K562 (cell line): ENCODE measurements around the gene EPB41L4A. TPM values are rescaled to one million over a fixed set of nuclear protein-coding genes. Genes with fewer than 3 reads are reported as not detected.

ENCODE experiments used
- DACH1 ChIP-seq: fragments of 450-650 bp; IDR thresholded peaks from 2 replicates; pipeline ENCODE4 v1.6.1; 2018; ENCODE audit not compliant: partially characterized antibody
- E4F1 ChIP-seq: fragments of 250-450 bp; sonication (Bioruptor Pico); IDR thresholded peaks from 2 replicates; pipeline ENCODE4 v1.5.0; 2021; ENCODE audit warnings: mild to moderate bottlenecking, borderline replicate concordance
- GTF2E2 ChIP-seq: fragments of 200-800 bp; sonication (Bioruptor generic); IDR thresholded peaks from 2 replicates; pipeline ENCODE4 v1.6.1; 2016; ENCODE audit warnings: missing genetic modification characterization, missing compliant biosample characterization
- HDAC2 ChIP-seq: fragments of 450-650 bp; IDR thresholded peaks from 2 replicates; pipeline ENCODE4 v1.6.1; 2016; ENCODE audit warnings: mild to moderate bottlenecking
- HMGN3 ChIP-seq: IDR thresholded peaks from 2 replicates; pipeline ENCODE4 v1.6.1; 2011; ENCODE audit warnings: borderline replicate concordance, low read depth, mild to moderate bottlenecking, mixed read lengths, low read length; ENCODE audit not compliant: insufficient read length; ENCODE audit errors: extremely low read depth
- JUN ChIP-seq, 2 experiments: sonication (generic) in 1 of 2; formaldehyde crosslinking in 1 of 2; IDR thresholded peaks; 2 replicates each; pipeline versions ENCODE4 v1.6.1 to v1.8.0; 2012 to 2022; ENCODE audit warnings: borderline replicate concordance in 2 of 2, mild to moderate bottlenecking in 2 of 2, improper control_type of control experiment in 1 of 2, low read depth in 1 of 2, low read length in 1 of 2, missing genetic modification reagents in 1 of 2
- PCBP1 ChIP-seq: fragments of 200-400 bp; formaldehyde crosslinking; IDR thresholded peaks from 2 replicates; pipeline ENCODE4 v1.6.1; 2018; ENCODE audit warnings: mild to moderate bottlenecking, low read depth, low read length; ENCODE audit not compliant: poor library complexity, severe bottlenecking
- POLR2G ChIP-seq: fragments of 200-400 bp; formaldehyde crosslinking; IDR thresholded peaks from 2 replicates; pipeline ENCODE4 v1.6.1; 2017; ENCODE audit warnings: low read depth, mild to moderate bottlenecking, antibody characterized with exemption, low read length, moderate library complexity
- RB1 ChIP-seq: fragments of 450-650 bp; IDR thresholded peaks from 2 replicates; pipeline ENCODE4 v1.6.1; 2017; ENCODE audit warnings: low read depth, mild to moderate bottlenecking
- RBM14 ChIP-seq: fragments of 200-400 bp; formaldehyde crosslinking; IDR thresholded peaks from 2 replicates; pipeline ENCODE4 v1.6.1; 2018; ENCODE audit warnings: low read depth, mild to moderate bottlenecking, low read length, moderate library complexity, borderline replicate concordance; ENCODE audit not compliant: insufficient read depth
- RHOXF2B ChIP-seq: fragments of 250-450 bp; sonication (Bioruptor Pico); conservative IDR thresholded peaks from 2 replicates; pipeline ENCODE4 v1.5.1; 2021
- SP1 ChIP-seq: sonication (generic); formaldehyde crosslinking; IDR thresholded peaks from 2 replicates; pipeline ENCODE4 v1.8.1; 2022; ENCODE audit warnings: mild to moderate bottlenecking, missing genetic modification reagents
- ZNF324 ChIP-seq: fragments of 250-450 bp; sonication (Bioruptor Pico); IDR thresholded peaks from 2 replicates; pipeline ENCODE4 v1.4.0; 2020; ENCODE audit warnings: mild to moderate bottlenecking
- ZNF395 ChIP-seq: fragments of 200-800 bp; sonication (Bioruptor generic); IDR thresholded peaks from 2 replicates; pipeline ENCODE4 v1.6.1; 2017; ENCODE audit warnings: missing genetic modification characterization, missing compliant biosample characterization
- ZNF551 ChIP-seq: fragments of 250-450 bp; sonication (Bioruptor Pico); IDR thresholded peaks from 2 replicates; pipeline ENCODE4 v1.5.0; 2021; ENCODE audit warnings: mild to moderate bottlenecking, moderate library complexity
- ZNF79 ChIP-seq: fragments of 250-450 bp; sonication (Bioruptor Pico); IDR thresholded peaks from 2 replicates; pipeline ENCODE4 v1.4.0; 2020; ENCODE audit warnings: low read depth, mild to moderate bottlenecking, moderate library complexity
- ZNF830 ChIP-seq: fragments of 250-450 bp; sonication (Bioruptor Pico); IDR thresholded peaks from 2 replicates; pipeline ENCODE4 v1.5.0; 2021; ENCODE audit warnings: mild to moderate bottlenecking
- ZSCAN29 ChIP-seq: fragments of 450-650 bp; IDR thresholded peaks from 2 replicates; pipeline ENCODE4 v1.6.1; 2017
- ZSCAN32 ChIP-seq: fragments of 450-650 bp; formaldehyde crosslinking; IDR thresholded peaks from 2 replicates; pipeline ENCODE4 v1.4.0; 2020; ENCODE audit warnings: mild to moderate bottlenecking, moderate library complexity
- polyA plus RNA-seq, 8 experiments: library from polyadenylated mRNA; depleted of rRNA in 4 of 8; stranded (reverse) in 5 of 8; unstranded in 3 of 8; fragments of >200 nt; fragmentation: Nextera tagmentation in 2 of 8; fragmentation: Illumina TruSeq in 1 of 8; extraction: Ambion mirVana in 2 of 8; extraction: Trizol in 1 of 8; gene quantifications; 2 replicates each; pipeline versions ENCODE4 v1.2.1 to v1.2.3, GENCODE V29; 2011 to 2014; ENCODE audit warnings: inconsistent platforms in 1 of 8, missing spikeins in 1 of 8
- total RNA-seq, 7 experiments: library from RNA; depleted of rRNA in 6 of 7; stranded (reverse); fragments of >200 nt in 6 of 7; fragmentation: Illumina TruSeq in 2 of 7; extraction: Trizol in 2 of 7; gene quantifications; 2 replicates each; pipeline versions ENCODE4 v1.2.1 to v1.2.3, GENCODE V29; 2011 to 2021; ENCODE audit warnings: low replicate concordance in 1 of 7
- TF ChIP-seq, protein P1 (sequence below): sonication (generic); formaldehyde crosslinking; IDR thresholded peaks from 2 replicates; pipeline ENCODE4 v1.8.0; 2022; ENCODE audit warnings: mild to moderate bottlenecking, missing genetic modification reagents

The EPB41L4A gene
- total and polyA plus RNA-seq, 9 of the 15 experiments (the other 6 are each of a cell fraction or from before 2014, with no cell fraction given), result 0.04 to 0.35 (median 0.12) TPM; not detected in 3

DNA sequence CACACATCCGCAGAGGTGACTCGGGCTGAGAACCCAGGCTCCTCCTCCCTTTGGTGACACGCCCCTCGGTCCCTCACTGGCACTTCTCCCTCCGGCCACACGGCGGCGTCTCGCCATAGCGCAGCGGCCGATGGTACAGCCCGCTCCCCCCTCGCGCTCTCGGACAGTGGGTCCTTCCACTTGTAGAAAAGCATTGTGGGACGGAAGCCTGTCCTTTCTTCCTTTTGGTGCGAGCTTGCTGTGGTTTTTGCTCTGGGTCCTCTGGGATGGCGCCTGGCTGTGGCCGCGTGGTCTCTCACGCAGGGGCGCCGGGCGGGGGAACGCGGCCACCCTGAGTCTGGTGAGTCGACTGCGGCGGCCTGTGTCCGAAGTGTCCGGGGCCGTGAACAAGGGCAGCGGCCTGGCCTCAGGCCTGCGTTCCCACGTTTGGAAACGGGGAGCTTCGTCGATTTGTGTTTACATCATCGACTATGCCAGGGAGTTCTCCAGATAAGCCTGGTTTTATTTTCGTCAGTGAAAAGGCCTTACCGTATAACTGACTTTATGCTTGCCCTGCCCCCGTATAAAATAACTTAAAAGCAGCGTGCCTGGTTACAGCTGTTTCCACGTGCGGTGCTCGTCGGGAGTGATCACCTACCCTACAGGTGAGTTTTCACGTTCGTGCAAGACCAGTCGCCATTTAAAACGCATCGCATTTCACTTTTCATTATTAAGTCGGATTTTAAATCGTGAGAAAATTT, 258.3 kb downstream of the EPB41L4A start (continued):
- TF ChIP-seq ZNF395 (CRISPR knock-in tag) (no peak; the same call in 1 of the 2 replicates), RB1 (peak; percentile 98), HMGN3 (peak; percentile 85), E4F1 (CRISPR knock-in tag) (no peak), RBM14 (0 out of 2 replicates have a peak, but pooled peaks have one; percentile 87), POLR2G (peak; percentile 100), SP1 (CRISPR knock-in tag) (peak; percentile 99), ZSCAN32 (no peak), HDAC2 (peak; percentile 65; the same call in 1 of the 2 replicates), ZSCAN29 (no peak), RHOXF2B (CRISPR knock-in tag) (no peak), GTF2E2 (peak; percentile 93), DACH1 (no peak), ZNF551 (CRISPR knock-in tag) (no peak), ZNF79 (CRISPR knock-in tag) (no peak), ZNF830 (CRISPR knock-in tag) (no peak), ZNF324 (no peak), JUN (IDR thresholded peaks at IDR 0.05; ENCODE audit: borderline replicate concordance, low read depth, low read length) (peak; percentile 78; the same call in 1 of the 2 replicates), JUN (CRISPR knock-in tag; IDR thresholded peaks at IDR 0.05; ENCODE audit: borderline replicate concordance) (no peak), PCBP1 (peak; percentile 92)
- TF ChIP-seq, protein P1, sequence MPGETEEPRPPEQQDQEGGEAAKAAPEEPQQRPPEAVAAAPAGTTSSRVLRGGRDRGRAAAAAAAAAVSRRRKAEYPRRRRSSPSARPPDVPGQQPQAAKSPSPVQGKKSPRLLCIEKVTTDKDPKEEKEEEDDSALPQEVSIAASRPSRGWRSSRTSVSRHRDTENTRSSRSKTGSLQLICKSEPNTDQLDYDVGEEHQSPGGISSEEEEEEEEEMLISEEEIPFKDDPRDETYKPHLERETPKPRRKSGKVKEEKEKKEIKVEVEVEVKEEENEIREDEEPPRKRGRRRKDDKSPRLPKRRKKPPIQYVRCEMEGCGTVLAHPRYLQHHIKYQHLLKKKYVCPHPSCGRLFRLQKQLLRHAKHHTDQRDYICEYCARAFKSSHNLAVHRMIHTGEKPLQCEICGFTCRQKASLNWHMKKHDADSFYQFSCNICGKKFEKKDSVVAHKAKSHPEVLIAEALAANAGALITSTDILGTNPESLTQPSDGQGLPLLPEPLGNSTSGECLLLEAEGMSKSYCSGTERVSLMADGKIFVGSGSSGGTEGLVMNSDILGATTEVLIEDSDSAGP (CRISPR knock-in tag), result peak; percentile 82
